ENCODE data around the gene NLRP6.
A peak's percentile ranks its signal among the peaks of the same experiment; 100 is the strongest.
"Not testable (repeated sequence)": the region's sequence is repeated elsewhere in the genome, so short reads cannot be mapped to it uniquely, and the experiment has no call there.

NLRP6 gene

DNA sequence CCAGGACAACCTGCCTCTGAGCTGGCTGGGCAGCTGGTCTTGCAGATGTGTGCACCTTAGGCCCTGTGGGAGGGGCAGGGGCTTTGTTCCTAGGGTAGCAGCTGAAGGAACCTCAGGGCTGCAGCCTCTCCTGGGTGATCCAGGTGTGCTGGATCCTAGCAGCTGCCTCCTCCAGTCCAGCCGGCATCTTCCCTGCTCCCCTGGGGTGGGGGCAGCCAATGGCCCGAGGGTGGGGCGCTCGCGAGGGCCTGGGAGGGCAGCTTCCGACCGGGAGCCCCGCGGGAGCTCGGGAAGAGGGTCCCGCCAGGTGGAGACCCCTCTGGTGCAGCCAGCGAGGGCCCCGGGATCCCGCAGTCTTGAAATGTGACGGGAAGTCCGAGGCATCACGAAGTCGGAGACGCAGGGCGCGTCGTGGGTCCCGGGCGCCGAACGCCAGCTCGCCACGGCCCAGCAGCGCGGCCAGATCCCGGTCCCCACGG, 37.3 kb downstream of the NLRP6 start:
- H3K79me2 ChIP-seq (ENCODE audit: control insufficient read depth, insufficient read depth, low read length), result peaks cover 30% of the 10 kb centered on the region
- H2BK15ac ChIP-seq (replicated peaks; ENCODE audit: low read depth), result no peak overlapping the region
- H3K4me2 ChIP-seq (ENCODE audit: low read length), result peak overlapping the region; percentile 70
- peak overlapping the region; percentile 87 for H3K9ac ChIP-seq (ENCODE audit: low read length)
- peak overlapping the region; percentile 3 for H2BK120ac ChIP-seq (ENCODE audit: low read depth, low read length)
- H2BK5ac ChIP-seq (ENCODE audit: low read length), result peak overlapping the region; percentile 95
- H4K5ac ChIP-seq (ENCODE audit: low read length), result no peak overlapping the region
- H3K18ac ChIP-seq (ENCODE audit: low read length), result peak overlapping the region; percentile 83
- H2AK5ac ChIP-seq (ENCODE audit: low read length), result no peak overlapping the region
- H3K56ac ChIP-seq (ENCODE audit: low read length), result peak overlapping the region; percentile 85
- H3K27ac ChIP-seq (ENCODE audit: low read depth, low read length), result peak overlapping the region; percentile 97
- peak overlapping the region; percentile 75 for H3K4ac ChIP-seq (ENCODE audit: low read depth, low read length)
- H3K23ac ChIP-seq (ENCODE audit: low read length), result peak overlapping the region; percentile 92
- H3K36me3 ChIP-seq (ENCODE audit: control insufficient read depth, insufficient read depth, low read length), result peaks cover 1% of the 10 kb centered on the region
- DNase-seq, result no peak
- H3K27me3 ChIP-seq (ENCODE audit: insufficient read depth, low read length, poor library complexity), result no peaks in the 10 kb centered on the region
- peak overlapping the region; percentile 88 for H3K4me3 ChIP-seq (ENCODE audit: low read length)
- H3K79me1 ChIP-seq (ENCODE audit: low read length), result peaks cover 2% of the 10 kb centered on the region
- no peak overlapping the region for H4K8ac ChIP-seq (ENCODE audit: low read depth, low read length)
- H3K4me1 ChIP-seq (ENCODE audit: control insufficient read depth, low read depth, low read length), result peaks cover 9% of the 10 kb centered on the region
- no CpG with 5 or more reads among the region's 32 CpGs for WGBS (ENCODE audit: extremely low coverage, insufficient coverage, low lambda C conversion rate)

DNA sequence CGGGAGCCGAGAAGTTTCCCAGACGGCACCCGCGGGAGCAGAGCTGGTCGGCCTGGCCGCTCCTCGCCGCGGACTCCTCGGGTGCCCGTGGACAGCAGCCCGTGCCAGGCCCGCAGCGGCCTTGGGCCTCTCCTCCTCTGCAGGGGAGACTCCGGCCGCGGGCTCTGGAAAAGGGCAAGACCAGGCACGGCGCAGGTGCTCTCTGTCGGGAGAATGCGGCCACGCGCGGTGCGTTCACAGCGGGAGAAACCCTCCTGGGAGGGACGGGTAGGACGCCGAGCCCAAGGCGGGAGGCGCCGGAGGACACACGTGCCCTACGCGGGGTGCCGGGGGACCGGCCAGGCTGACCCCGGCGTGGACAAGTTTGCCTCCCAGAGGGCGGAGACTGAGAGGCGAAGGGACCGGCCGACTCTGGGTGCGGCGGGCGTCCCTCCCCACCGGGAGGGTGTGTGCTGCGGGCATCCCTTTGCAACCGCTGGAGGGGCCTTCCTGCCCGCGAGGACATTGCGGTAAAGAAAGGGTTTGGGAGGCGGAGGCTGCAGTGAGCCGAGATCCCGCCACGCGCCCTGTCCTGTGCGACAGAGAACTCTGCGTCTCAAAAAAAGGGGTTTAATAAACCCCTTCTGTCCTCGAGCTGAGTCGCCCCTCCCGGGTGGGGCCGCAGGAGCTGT, 38.0 kb downstream of the NLRP6 start:
- peak overlapping the region; percentile 88 for H3K4me3 ChIP-seq (ENCODE audit: low read length)

DNA sequence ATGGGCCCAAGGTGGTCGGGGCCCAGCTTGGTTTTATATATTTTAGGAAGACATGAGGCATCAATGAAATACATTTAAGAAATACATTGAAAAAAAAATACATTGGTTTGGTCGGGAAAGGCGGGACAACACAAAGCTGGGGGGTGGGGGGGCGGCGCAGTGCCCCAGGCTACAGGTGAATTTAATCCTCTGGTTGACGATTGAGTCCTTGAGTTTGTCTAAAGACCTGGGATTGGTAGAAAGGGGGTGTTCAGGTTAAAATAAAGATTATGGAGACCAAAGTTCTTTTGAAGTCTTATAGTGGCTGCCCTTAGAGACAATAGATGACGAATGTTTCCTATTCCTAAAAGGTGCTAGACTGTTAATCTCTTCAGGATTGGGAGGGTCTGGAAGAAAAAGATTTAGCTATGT, 38.7 kb downstream of the NLRP6 start:
- Histone ChIP-seq H2BK15ac (replicated peaks; ENCODE audit: low read depth) (no peak overlapping the region), H2AK5ac (ENCODE audit: low read length) (no peak overlapping the region), H4K5ac (ENCODE audit: low read length) (no peak overlapping the region), H3K56ac (ENCODE audit: low read length) (peak overlapping the region; percentile 85), H3K18ac (ENCODE audit: low read length) (peak overlapping the region; percentile 83), H3K36me3 (ENCODE audit: control insufficient read depth, insufficient read depth, low read length) (peaks cover 1% of the 10 kb centered on the region), H3K4me3 (ENCODE audit: low read length) (no peak overlapping the region), H3K4me1 (ENCODE audit: control insufficient read depth, low read depth, low read length) (peaks cover 7% of the 10 kb centered on the region), H3K4ac (ENCODE audit: low read depth, low read length) (peak overlapping the region; percentile 75), H4K8ac (ENCODE audit: low read depth, low read length) (no peak overlapping the region), H3K23ac (ENCODE audit: low read length) (peak overlapping the region; percentile 92), H2BK120ac (ENCODE audit: low read depth, low read length) (peak overlapping the region; percentile 91), H2BK5ac (ENCODE audit: low read length) (peak overlapping the region; percentile 95), H3K79me1 (ENCODE audit: low read length) (peaks cover 2% of the 10 kb centered on the region), H3K27ac (ENCODE audit: low read depth, low read length) (peak overlapping the region; percentile 97), H3K4me2 (ENCODE audit: low read length) (peak overlapping the region; percentile 70), H3K27me3 (ENCODE audit: insufficient read depth, low read length, poor library complexity) (no peaks in the 10 kb centered on the region), H3K79me2 (ENCODE audit: control insufficient read depth, insufficient read depth, low read length) (peaks cover 30% of the 10 kb centered on the region), H3K9ac (ENCODE audit: low read length) (peak overlapping the region; percentile 87)
- no CpG with 5 or more reads among the region's 7 CpGs for WGBS (ENCODE audit: extremely low coverage, insufficient coverage, low lambda C conversion rate)
- peak; percentile 88 for DNase-seq

More for the DNA sequence above, 38.0 kb downstream of the NLRP6 start:
- no peak overlapping the region for H2AK5ac ChIP-seq (ENCODE audit: low read length)
- H3K27me3 ChIP-seq (ENCODE audit: insufficient read depth, low read length, poor library complexity), result no peaks in the 10 kb centered on the region
- H3K27ac ChIP-seq (ENCODE audit: low read depth, low read length), result peak overlapping the region; percentile 97
- no peak overlapping the region for H4K5ac ChIP-seq (ENCODE audit: low read length)
- H3K79me2 ChIP-seq (ENCODE audit: control insufficient read depth, insufficient read depth, low read length), result peaks cover 30% of the 10 kb centered on the region
- H3K79me1 ChIP-seq (ENCODE audit: low read length), result peaks cover 2% of the 10 kb centered on the region
- H3K4me1 ChIP-seq (ENCODE audit: control insufficient read depth, low read depth, low read length), result peaks cover 9% of the 10 kb centered on the region
- H2BK15ac ChIP-seq (replicated peaks; ENCODE audit: low read depth), result no peak overlapping the region
- H3K18ac ChIP-seq (ENCODE audit: low read length), result peak overlapping the region; percentile 83
- WGBS (ENCODE audit: extremely low coverage, insufficient coverage, low lambda C conversion rate), result no CpG with 5 or more reads among the region's 64 CpGs
- peak overlapping the region; percentile 30 for H4K8ac ChIP-seq (ENCODE audit: low read depth, low read length)
- H3K4ac ChIP-seq (ENCODE audit: low read depth, low read length), result peak overlapping the region; percentile 75
- peaks cover 1% of the 10 kb centered on the region for H3K36me3 ChIP-seq (ENCODE audit: control insufficient read depth, insufficient read depth, low read length)
- H2BK120ac ChIP-seq (ENCODE audit: low read depth, low read length), result peak overlapping the region; percentile 91
- H3K23ac ChIP-seq (ENCODE audit: low read length), result peak overlapping the region; percentile 92
- peak overlapping the region; percentile 87 for H3K9ac ChIP-seq (ENCODE audit: low read length)
- H3K4me2 ChIP-seq (ENCODE audit: low read length), result peak overlapping the region; percentile 70
- no peak for DNase-seq
- peak overlapping the region; percentile 85 for H3K56ac ChIP-seq (ENCODE audit: low read length)
- H2BK5ac ChIP-seq (ENCODE audit: low read length), result peak overlapping the region; percentile 95

DNA sequence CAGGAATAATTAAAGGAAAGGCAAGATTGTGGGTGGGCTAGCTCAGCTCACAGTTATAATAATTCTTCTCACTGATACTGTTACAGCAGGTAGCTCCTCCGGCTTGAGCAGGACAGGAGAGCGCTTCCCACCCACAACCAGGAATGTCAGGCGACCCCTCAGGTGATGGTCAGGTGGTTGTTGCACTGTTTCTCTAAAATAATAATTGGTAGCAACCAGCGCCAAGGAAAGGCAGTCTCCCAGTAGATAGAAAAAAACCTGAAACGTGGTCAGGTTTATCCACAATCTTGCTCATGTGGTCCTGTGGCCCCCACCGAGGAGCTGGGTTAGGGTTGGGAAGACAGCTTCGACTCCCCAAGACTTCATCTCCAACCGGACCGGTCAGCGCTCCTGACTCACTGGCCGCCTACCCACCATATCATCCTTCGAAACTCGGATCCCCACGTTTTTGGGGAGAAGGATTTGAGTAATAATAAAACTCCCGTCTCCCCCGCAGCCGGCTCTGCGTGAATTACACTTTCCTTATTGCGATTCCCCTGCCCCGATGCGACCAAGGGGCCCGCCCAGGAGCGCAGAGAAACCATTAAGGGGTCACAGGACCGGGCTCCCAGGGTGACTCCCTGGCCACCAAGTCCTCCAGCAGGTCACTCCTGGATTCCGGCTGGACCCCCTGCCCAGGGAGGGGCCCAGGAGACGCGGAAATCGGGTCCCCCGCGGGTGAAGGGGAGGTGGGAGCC, 39.6 kb downstream of the NLRP6 start:
- H2BK5ac ChIP-seq (ENCODE audit: low read length), result peak overlapping the region; percentile 30
- H3K27me3 ChIP-seq (ENCODE audit: insufficient read depth, low read length, poor library complexity); H2AK5ac ChIP-seq (ENCODE audit: low read length); H3K4me3 ChIP-seq (ENCODE audit: low read length); H2BK15ac ChIP-seq (replicated peaks; ENCODE audit: low read depth); H4K5ac ChIP-seq (ENCODE audit: low read length); H3K4me1 ChIP-seq (ENCODE audit: control insufficient read depth, low read depth, low read length); H3K79me1 ChIP-seq (ENCODE audit: low read length); H3K36me3 ChIP-seq (ENCODE audit: control insufficient read depth, insufficient read depth, low read length); H4K8ac ChIP-seq (ENCODE audit: low read depth, low read length); H3K23ac ChIP-seq (ENCODE audit: low read length); H3K4ac ChIP-seq (ENCODE audit: low read depth, low read length): not testable (repeated sequence)
- peak overlapping the region; percentile 28 for H3K4me2 ChIP-seq (ENCODE audit: low read length)
- peak overlapping the region; percentile 88 for H3K56ac ChIP-seq (ENCODE audit: low read length)
- peak overlapping the region; percentile 79 for H2BK120ac ChIP-seq (ENCODE audit: low read depth, low read length)
- peak overlapping the region; percentile 97 for H3K27ac ChIP-seq (ENCODE audit: low read depth, low read length)
- peak overlapping the region; percentile 97 for H3K18ac ChIP-seq (ENCODE audit: low read length)
- WGBS (ENCODE audit: extremely low coverage, insufficient coverage, low lambda C conversion rate), result no CpG with 5 or more reads among the region's 30 CpGs
- peaks cover 30% of the 10 kb centered on the region for H3K79me2 ChIP-seq (ENCODE audit: control insufficient read depth, insufficient read depth, low read length)
- peak overlapping the region; percentile 69 for H3K9ac ChIP-seq (ENCODE audit: low read length)
- peak; percentile 69 for DNase-seq

DNA sequence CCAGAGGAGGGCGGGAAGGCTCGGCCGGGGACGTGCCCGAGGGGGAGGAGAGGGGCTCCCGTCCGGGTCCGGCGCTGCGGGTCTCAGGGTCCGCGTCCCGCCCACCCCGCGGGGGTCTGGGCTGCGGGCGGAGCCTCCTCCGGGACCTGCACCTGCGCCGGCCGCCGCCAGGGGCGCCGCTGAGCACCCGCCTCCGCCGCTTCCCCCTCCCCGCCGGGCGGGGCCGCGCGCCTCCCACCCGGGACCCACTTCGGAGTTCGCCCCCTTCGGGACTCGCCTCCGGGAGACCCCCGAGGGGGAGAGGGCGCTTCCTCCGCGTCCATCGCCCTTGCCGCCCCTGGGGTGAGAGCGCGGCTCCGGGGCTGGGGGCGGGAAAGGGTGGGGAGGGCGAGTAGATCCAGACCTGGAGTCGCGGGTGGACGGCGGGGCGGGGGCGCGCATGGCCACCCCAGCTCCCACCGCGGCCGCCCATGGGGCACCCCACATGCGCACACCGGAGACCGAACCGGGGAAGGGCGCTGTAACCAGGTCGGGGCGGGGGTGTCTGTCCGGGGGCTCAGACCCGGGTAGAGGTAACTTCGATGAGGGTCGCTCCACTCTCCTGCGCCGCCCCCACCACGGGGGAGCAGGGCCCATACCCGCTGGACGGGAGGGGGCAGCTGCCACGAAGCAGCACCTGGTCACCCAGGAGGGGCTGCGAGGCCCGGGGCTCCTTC, 40.4 kb downstream of the NLRP6 start:
- not testable (repeated sequence) for H2BK15ac ChIP-seq (replicated peaks; ENCODE audit: low read depth); H3K79me1 ChIP-seq (ENCODE audit: low read length); H3K23ac ChIP-seq (ENCODE audit: low read length); DNase-seq; H3K4ac ChIP-seq (ENCODE audit: low read depth, low read length); H4K5ac ChIP-seq (ENCODE audit: low read length); H3K27ac ChIP-seq (ENCODE audit: low read depth, low read length); H3K18ac ChIP-seq (ENCODE audit: low read length); H2BK5ac ChIP-seq (ENCODE audit: low read length); H3K4me3 ChIP-seq (ENCODE audit: low read length); H3K4me1 ChIP-seq (ENCODE audit: control insufficient read depth, low read depth, low read length); H3K27me3 ChIP-seq (ENCODE audit: insufficient read depth, low read length, poor library complexity); H3K4me2 ChIP-seq (ENCODE audit: low read length); H2AK5ac ChIP-seq (ENCODE audit: low read length); H3K36me3 ChIP-seq (ENCODE audit: control insufficient read depth, insufficient read depth, low read length); H4K8ac ChIP-seq (ENCODE audit: low read depth, low read length); H2BK120ac ChIP-seq (ENCODE audit: low read depth, low read length)
- Histone ChIP-seq H3K79me2 (ENCODE audit: control insufficient read depth, insufficient read depth, low read length) (peaks cover 30% of the 10 kb centered on the region), H3K9ac (ENCODE audit: low read length) (peak overlapping the region; percentile 54), H3K56ac (ENCODE audit: low read length) (peak overlapping the region; percentile 81)
- no CpG with 5 or more reads among the region's 79 CpGs for WGBS (ENCODE audit: extremely low coverage, insufficient coverage, low lambda C conversion rate)

All from mesendoderm (in vitro differentiated cells).